Cardiac muscle cell (in vitro differentiated cells and primary cell): ENCODE results near the gene RAB11FIP3. TPM values are rescaled to one million over a fixed set of nuclear protein-coding genes. Genes with fewer than 3 reads are reported as not detected.

Experiments
- DNase-seq, 2 donors: peaks; one replicate each; pipeline versions ENCODE4 v3.0.0 to v3.0.0-alpha.2; 2010 to 2017; ENCODE audit warnings: low read depth in 1 of 2, low spot score in 1 of 2
- H3K27ac ChIP-seq: fragments of 200-600 bp; sonication (generic); 2 replicates; pipeline ENCODE4 v1.5.1; 2016
- H3K27me3 ChIP-seq: fragments of 200-600 bp; sonication (generic); 2 replicates; pipeline ENCODE4 v1.6.0; 2016; ENCODE audit warnings: control low read depth
- H3K36me3 ChIP-seq: fragments of 200-600 bp; sonication (generic); 2 replicates; pipeline ENCODE4 v1.5.1; 2016; ENCODE audit warnings: control low read depth
- H3K4me1 ChIP-seq: fragments of 200-600 bp; sonication (generic); 2 replicates; pipeline ENCODE4 v1.8.1; 2017; ENCODE audit warnings: low read depth, mild to moderate bottlenecking, mixed run types
- H3K4me3 ChIP-seq: fragments of 200-600 bp; sonication (generic); 2 replicates; pipeline ENCODE4 v1.5.1; 2016; ENCODE audit warnings: mild to moderate bottlenecking
- H3K9me3 ChIP-seq: fragments of 200-600 bp; sonication (generic); 2 replicates; pipeline ENCODE4 v1.5.1; 2017; ENCODE audit warnings: low read depth, mild to moderate bottlenecking, control low read depth
- CTCF ChIP-seq: IDR thresholded peaks from 2 replicates; pipeline ENCODE4 v1.5.1; 2012; ENCODE audit warnings: low read depth, mild to moderate bottlenecking, low read length
- polyA plus RNA-seq: library from polyadenylated mRNA; unstranded; fragments of >200 nt; fragmentation: Nextera tagmentation; extraction: Ambion mirVana; gene quantifications from 2 replicates; pipeline ENCODE4 v1.2.1, GENCODE V29; 2016
- total RNA-seq: library from RNA; depleted of rRNA; stranded (reverse); fragments of >200 nt; gene quantifications from 2 replicates; pipeline ENCODE4 v1.2.3, GENCODE V29; 2016

The RAB11FIP3 gene
- total and polyA plus RNA-seq, 2 experiments from 2014 or later: 55.3 to 77.1 TPM

GRCh38 chr16:558298-559020 lies 133.0 kb downstream of the RAB11FIP3 start:
- Histone ChIP-seq H3K27ac (no peak overlapping the region), H3K4me3 (no peak overlapping the region), H3K9me3 (no peaks in the 10 kb centered on the region), H3K36me3 (no peaks in the 10 kb centered on the region), H3K27me3 (peaks cover 42% of the 10 kb centered on the region), H3K4me1 (no peaks in the 10 kb centered on the region)
- no peak for TF ChIP-seq CTCF
- DNase-seq: no peak

- peaks cover 42% of the 10 kb centered on the region for H3K27me3 ChIP-seq
- H3K9me3 ChIP-seq: no peaks in the 10 kb centered on the region
- no peak overlapping the region for H3K27ac ChIP-seq
- no peaks in the 10 kb centered on the region for H3K4me1 ChIP-seq
- no peak for TF ChIP-seq CTCF
- no peaks in the 10 kb centered on the region for H3K36me3 ChIP-seq
- H3K4me3 ChIP-seq: no peak overlapping the region
- no peak for DNase-seq
These were observed 133.6 kb downstream of the RAB11FIP3 start for GRCh38 chr16:559021-559380.

GRCh38 chr16:559411-560203 lies 134.2 kb downstream of the RAB11FIP3 start:
- Histone ChIP-seq H3K4me1 (peaks cover 2% of the 10 kb centered on the region), H3K4me3 (peak overlapping the region; percentile 17), H3K27me3 (peaks cover 42% of the 10 kb centered on the region), H3K27ac (no peak overlapping the region), H3K9me3 (no peaks in the 10 kb centered on the region), H3K36me3 (no peaks in the 10 kb centered on the region)
- TF ChIP-seq CTCF: no peak
- peak in 1 of 2 donors; percentile 31 for DNase-seq

GRCh38 chr16:560204-560700 lies 134.8 kb downstream of the RAB11FIP3 start, which contains the start of gene PRR35:
Gene PRR35 (plus strand): TSS chr16:560394. CDS start chr16:563295, 2,901 bp downstream.
- no peaks in the 10 kb centered on the region for H3K36me3 ChIP-seq
- no peaks in the 10 kb centered on the region for H3K9me3 ChIP-seq
- peaks cover 9% of the 10 kb centered on the region for H3K4me1 ChIP-seq
- DNase-seq: peak in 1 of 2 donors; percentile 24
- peaks cover 42% of the 10 kb centered on the region for H3K27me3 ChIP-seq
- H3K4me3 ChIP-seq: peak within 1 kb of the TSS; percentile 17
- no peak for TF ChIP-seq CTCF
- H3K27ac ChIP-seq: no peak within 1 kb of the TSS

GRCh38 chr16:560701-561412 lies 135.4 kb downstream of the RAB11FIP3 start:
- peaks cover 42% of the 10 kb centered on the region for H3K27me3 ChIP-seq
- H3K36me3 ChIP-seq: no peaks in the 10 kb centered on the region
- peaks cover 15% of the 10 kb centered on the region for H3K4me1 ChIP-seq
- no peak overlapping the region for H3K4me3 ChIP-seq
- H3K9me3 ChIP-seq: no peaks in the 10 kb centered on the region
- TF ChIP-seq CTCF: no peak
- H3K27ac ChIP-seq: no peak overlapping the region
- DNase-seq: no peak
